Measurements from ENCODE around the gene PRKCA.

Gene PRKCA

DNA sequence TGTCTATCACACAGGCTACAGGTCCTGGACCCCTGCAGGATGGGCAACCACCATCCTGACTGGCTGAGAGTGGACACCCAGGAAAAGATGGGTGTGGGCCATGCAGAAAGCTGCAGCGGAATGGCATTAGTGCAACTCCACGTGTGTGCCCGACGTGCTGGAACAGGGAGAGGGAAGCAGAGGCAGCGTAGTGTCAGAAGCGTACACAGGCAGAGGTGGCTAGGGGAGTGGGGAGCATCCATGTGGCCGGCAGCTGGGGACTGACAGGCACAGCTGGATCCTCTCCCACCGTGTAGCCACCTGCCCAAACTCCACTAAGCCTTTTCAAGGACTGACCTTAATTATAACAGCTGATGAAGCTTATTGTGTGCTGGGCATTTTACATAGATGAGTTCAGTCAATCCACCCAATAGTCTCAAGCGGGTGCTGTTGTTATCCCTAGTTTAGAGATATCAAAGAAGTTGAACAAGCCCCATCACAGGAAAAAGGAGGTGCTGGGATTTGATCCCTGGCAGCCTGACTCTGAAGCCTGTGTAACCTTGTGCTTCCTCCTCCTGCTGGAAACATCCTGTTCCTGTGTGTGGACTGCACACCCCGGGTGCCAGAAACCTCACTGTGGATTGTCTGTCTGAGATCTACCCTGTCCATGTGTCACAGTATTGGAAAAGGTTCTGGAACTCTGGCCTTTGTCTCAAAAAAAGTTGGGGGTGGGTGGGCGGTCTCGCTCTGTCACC, 114.0 kb downstream of the PRKCA start:
- no peak for DNase-seq

DNA sequence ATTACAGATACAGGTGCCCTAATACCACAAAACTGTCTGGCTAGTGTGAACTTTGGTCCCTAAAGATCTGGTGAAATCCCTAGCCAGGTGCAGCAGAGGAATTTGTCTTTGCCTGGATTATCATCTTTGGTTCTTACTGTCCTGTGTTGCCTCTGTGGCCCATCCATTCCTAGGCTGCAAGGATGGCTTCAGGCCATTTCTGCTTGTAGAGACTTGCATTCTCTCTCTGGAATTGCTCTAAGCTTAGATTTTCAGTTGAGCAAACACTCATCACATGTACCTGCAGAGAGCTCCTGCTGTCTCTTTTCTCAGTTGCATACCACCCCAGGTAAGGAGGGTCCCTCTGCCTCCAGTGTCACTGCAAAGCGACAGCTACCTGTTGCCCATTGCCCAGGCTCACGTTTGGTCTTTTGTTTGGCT, 114.9 kb downstream of the PRKCA start:
- DNase-seq: no peak

DNA sequence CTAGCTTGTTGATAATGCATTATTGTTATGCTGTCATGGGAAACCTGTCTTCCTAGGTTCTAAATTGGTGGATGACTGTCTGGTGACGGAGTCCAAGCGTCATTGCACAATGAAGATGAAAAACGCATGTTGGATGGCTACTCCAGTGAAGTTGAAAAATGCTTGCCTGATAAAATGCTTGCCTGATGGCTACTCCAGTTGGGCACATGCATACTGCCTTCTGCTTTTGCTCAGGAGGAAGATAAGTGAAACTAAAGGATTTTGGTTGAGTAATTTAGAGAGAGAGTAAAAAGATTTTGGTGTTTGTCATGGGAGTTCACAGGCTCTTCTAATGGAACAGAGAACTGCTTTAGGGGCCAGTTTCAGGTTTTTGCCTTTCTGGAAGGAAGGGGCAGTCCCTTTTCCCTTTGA, 118.6 kb downstream of the PRKCA start:
- peak; percentile 60 to 78 for DNase-seq

DNA sequence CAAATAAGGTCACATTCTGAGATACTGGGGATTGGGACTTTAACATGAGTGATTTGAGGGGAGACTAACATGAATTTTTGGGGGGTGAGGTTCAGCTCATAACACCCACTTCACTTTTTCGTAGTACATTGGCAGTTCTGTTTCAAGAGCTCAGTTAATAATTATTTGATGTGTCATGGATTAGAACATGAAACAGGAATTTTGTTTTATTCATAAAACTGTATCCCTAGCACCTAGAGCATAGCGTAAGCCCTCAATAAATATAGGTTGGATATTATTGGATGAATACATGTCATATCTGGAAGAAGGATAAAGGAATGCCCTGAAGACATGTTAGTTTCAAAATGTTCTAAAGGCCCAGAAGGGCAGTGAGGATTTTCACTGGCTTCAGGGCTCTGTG, 119.8 kb downstream of the PRKCA start:
- DNase-seq: no peak

DNA sequence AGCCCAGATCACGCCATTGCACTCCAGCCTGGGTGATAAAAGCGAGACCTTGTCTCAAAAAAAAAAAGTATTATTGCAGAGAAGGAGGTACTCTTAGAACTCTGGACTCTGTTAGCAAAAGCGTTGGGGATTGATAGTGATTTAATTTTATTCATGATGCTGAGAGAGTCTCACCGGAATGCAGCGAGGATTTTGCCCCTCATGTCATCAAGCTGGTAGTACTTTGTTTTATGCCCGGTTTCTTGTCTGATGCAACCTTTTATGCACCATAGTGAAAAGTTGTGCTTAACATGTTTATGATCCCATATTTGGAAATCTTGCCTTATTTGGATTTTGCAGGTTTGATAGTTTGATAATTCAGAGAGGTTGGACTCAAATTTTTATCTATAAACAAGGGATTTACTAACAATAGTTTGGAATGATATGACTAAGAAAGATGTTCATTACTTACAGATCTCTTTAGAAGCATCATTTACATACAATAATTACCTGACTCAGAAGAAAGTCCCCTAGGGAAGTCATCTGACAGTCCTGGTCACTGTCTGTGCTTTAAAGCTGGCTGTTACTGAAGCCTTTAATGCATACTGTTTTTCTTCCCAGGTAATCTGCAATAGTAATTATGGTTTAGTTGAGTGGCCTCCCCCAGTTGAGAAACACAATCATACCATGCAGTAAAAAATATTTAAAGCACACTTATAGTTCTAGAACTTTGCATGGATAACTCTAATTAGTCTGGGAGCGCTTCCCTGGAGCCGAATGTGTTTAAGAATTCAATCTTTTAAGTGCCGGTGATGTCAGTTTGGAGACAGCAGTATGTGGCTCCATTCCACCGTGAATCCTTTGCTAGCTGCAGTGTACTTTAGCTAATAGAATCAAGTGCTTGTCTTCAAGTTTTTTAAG, 120.9 kb downstream of the PRKCA start:
- DNase-seq: no peak

DNA sequence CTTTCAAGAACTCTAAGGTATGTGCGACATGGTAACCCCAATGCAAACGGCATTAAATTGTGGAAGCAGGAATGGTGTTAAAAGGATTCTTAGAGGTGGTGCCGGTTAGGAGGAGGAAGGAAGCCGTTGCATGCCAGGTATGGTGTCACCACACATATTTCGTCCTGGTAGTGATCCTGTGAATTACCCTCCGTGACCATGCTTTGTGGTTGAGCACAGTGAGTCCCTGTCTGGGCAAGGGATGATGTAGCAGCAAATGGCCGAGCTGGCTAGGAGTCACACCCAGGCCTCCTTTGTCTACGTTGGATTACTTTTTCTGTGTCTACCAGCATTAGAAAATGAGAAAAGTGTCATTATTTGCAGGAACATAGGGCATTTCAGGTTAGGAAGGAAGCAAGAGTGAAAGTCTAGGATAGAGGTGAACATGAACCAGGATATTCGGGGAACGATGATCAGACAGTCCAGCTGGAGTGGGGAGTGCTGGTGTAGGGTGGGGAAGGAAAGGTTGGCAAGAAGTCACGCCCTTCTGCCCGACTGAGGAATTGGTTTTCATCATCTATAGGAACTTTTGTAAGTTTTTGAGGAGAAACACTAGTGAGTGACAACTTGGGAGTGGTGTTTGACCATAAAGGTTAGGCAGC, 123.5 kb downstream of the PRKCA start:
- no peak for DNase-seq

DNA sequence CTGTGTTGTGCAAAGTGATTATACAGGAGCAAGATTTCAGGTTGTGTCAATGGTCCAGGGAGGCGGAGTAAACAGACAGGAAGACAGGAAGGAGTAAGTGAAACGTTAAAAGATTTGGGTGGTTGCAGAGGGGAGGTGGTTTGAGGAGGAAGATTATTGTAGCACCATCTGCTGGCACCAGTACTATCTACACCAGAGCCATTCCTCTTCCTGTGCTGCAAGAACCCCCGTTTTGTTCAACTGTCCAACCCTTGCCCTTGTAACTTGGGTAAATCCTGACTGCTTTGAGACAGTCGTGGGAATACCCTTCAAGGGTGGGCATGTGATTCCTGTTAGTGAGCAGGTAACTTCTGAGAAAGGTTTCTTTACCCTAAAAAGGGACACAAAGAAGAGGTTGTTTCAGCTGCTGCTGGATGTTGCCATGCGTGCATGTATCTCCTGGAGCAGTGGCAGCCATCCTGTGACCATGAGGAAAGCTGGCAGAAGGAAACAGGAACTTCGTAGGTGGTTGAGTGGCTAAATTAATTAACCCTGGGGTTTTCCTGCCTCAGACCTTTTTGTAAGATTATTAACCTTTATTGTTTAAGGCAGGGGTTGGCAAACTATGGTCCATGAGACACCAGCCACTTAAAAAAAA, 124.1 kb downstream of the PRKCA start:
- no peak for DNase-seq

DNA sequence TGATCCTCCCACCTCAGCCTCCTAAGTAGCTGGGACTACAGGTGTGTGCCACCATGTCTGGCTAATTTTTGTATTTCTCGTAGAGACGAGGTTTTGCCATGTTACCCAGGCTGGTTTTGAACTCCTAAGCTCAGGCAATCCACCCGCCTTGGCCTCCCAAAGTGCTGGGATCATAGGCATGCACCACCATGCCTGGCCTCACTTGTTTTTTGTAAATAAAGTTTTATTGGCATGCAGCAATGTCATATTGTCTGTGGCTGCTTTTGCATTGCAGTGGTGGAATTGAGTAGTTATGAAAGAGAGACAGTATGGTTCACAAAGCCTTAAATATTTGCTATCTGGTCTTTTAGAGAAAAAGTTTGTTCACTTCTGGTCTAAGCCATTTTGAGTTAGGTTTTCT, 124.7 kb downstream of the PRKCA start:
- no peak for DNase-seq

DNA sequence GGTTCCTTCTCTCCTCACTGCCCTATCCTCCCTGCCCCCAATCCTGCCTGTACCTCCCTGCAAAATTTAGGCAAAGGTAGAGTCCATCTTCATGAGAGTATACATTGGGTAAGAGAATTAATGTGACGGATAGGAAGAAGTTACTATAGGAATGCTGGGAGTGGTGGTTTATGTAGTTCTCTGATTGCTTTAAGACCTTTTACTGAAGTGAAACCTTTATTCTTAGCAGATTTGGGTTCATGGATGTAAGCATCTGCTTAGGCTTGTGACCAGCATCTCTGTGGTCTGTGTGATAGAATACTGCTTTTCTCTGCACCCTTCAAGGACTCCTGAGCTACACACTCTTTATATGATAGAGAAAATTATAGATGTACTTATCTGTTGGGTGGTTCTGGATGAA, 127.3 kb downstream of the PRKCA start:
- DNase-seq: peak in 1 of 2 donors; percentile 49

DNA sequence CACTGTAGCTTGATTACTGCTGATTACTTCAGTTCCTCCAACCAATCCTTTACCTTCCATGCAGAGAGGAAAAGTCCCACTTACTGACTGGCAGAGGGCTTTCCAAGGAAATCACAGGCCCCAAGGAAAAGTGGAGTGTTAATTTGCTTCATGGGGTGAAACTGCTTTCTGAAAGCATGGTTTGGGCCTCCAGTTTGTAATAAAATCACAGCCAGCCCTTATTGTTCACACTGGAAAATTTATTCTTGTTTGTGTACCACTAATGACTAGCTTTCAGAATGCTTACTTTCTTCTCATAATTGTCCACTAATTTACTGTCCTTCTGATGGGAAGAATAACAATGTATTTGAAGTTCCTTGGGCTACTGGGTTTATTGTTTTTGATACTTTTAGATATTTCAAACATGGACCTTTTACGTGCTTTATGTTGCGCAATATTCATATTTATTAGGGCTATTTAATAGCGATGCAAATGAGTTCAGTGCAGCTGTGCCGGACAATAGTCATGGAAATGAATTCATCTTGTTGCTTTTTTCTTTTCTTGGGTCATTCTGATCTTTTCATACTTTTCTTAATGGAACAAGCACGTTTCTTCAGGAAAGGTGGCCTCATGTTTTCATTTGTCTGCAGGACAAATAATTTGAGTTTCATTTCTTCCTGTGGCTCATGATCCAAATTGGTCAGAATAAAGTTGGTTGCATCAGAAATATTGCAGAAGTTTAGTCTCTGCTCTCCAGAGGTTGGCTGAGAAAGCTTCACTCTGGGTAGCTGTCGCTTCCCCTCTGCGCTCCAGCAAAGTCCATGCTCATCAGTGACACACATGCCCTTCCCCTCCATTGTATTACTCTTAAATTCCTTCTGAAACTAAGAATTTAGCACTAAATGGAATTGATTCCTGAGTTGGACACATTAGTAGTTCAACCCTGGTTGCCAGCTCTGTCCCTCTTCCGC, 128.7 kb downstream of the PRKCA start:
- DNase-seq: peak; percentile 86 to 92

DNA sequence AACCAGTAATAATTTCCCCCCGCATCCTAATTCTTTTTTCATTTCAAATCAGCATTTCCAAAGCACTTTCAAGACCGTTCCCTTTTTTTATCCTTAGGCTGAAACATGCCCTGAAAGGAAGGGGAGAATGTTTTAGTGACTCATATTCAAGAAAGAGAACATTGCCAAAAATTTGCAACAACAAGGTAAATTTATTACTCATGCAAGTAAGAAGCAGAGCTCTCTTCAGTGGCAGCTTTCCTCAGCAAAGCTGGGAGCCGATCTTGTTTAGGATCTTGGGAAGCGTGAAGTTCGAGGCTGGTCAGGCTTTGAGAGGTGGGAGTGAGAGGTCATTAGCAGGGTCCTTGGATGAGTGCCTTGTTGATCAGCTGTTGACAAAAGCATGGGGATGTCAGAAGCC, 129.5 kb downstream of the PRKCA start:
- DNase-seq: peak in 1 of 2 donors; percentile 47

DNA sequence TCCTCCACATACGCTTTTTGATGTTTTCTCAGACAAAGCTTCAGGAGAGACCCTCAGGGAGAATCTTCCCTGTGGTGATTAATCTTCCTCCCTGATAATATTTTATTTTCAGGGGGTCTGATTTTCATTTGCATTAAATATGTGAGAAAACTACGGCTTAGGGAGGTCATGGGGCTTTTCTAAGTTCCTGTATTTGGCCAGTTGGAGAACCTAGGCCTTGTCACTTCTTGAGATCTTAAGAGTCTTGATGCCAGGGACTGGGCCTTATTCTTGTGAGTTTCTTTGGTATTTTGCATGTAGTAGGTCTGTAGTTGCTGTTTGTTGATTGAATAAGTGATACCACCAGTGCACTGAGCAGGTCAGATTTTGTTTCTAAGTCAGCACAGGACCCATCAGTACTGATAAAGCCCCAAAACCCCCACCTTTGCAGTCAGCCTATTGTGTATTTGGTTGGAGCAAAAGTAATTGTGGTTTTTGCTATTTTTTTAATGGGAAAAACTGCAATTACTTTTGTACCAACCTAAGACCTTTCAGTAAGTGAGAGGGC, 130.1 kb downstream of the PRKCA start:
- peak; percentile 33 to 34 for DNase-seq

DNA sequence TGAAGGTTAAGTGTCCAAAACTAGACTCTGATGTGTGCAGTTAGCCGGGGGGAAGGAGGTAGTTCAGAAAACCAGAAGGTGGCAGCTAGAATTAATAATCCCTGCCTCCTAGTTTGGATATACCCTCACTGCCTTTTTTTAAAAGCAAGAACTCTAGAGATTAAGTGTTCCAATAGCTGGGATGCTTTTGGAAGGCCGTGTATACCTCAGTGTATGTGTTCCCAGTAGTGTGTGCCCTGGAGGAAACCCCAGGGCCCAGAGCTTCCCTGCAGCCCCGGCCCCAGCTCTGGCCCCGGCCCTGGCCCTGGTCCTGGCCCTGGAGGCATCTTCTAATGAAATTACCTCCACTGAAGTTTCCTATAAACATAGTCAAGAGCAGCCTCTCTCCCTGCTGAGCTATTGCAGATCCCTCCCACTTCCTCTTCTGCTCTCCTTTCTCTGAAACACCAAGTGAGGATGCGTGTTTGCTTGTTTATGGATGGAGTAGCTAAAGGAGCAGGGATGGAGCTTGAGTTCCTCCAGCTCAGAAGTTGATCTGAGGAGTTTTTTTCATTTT, 130.7 kb downstream of the PRKCA start:
- peak; percentile 38 to 49 for DNase-seq

DNA sequence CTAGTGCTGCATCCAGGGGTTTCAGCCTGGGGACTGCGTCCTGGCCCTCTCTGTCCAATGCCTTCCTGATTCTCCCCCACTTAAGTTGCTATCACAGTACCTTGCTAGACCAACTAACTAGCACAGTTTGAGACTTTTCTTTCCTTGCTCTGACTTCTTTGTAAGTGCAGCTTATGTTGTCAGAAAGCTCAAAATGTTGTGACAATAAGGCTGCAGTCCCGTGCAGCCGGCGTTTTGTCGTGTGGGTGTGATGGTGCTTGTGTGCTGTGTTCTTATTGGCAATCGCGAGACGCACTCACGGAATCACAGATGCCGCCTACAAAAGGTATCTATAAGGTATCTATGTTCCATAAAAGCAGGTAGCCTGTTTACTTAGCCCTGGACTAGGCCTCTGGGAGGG, 132.8 kb downstream of the PRKCA start:
- DNase-seq: no peak

DNA sequence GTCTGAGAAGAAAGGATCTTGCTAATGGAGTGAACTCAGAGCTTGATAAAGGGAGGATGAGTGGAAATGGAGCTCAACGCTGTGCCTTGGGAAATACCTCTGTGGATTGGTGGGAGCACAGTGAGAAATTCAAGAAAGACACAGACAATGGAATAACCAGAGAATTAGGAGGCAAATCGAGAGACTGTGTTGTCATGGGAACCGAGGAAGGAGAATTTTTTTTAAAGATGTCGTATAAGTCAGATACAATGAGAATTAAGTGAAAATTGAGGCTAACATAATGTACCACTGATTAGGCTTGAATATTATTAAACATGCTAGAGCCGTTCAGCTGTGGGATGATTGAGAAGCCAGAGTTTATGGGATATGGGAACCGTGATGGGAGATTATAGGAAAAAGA, 134.2 kb downstream of the PRKCA start:
- DNase-seq: no peak

DNA sequence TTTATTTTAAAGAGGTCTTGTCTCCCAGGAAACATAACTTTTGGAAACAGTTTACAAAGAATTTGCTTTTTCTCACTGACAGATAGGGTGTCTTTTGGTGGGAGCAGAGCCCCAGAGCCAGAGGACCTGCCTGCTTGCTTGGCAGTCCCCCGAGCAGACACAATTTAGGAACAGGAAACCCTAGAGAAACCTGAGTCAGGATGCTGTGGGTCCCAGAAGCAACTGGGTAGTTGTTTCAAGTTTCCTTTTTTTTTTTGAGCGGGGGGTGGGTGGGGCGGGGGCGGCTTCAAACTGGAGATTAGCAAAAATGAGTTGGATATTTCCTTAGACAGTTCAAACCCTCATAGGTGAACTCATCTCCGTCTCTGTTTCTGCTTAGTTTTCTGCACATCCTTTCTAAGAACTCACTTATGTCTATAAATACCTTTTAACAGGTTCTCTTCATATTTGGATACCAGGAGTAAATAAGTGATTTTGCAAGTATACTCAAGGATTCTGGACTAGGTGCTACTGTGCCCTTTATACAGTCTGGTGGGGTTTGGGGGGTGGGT, 135.1 kb downstream of the PRKCA start:
- peak in 1 of 2 donors; percentile 61 for DNase-seq

DNA sequence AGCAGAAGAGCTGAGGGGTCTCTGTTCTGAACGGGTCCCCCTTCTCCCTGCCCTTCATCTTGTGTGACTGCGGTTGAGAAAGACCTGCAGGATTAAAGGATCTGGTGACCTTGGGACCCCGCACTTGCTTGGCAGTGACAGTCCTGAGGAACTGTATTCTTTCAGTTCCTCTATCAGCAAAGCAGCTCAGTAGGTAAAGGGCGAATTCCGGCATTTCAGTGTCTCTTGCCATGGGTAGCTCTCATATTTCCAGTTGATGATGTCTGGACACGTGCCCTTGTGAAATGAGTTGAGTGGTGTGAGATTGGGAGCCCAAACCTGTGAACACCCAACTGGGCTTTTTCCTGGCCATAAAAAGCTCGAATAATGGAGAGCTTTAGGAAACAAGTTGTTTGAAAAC, 135.7 kb downstream of the PRKCA start:
- peak; percentile 76 to 83 for DNase-seq

DNA sequence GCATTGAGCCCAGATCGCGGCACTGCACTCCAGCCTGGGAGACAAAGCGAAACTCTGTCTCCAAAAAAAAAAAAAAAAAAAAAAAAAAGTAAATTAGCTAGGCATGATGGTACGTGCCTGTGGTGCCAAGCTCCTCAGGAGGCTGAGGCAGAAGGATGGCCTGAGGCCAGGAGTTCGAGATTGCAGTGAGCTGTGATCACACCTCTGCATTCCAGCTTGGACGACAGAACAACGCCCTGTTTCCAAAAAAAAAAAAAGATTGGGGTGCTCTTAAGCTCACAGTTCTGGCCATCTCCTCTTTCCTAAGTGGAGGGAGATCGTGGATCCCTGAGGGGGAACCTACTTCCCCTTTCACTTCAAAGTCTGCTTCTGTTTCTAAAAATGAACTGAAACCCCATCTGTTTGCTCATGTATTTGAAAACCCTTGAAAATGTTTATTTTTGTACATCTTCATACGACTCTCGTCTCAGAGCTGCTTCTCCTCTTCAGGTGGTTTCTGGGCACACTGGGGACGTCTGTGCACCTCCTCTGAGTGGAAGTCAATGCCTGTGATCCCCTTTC, 138.8 kb downstream of the PRKCA start:
- peak; percentile 52 to 63 for DNase-seq

DNA sequence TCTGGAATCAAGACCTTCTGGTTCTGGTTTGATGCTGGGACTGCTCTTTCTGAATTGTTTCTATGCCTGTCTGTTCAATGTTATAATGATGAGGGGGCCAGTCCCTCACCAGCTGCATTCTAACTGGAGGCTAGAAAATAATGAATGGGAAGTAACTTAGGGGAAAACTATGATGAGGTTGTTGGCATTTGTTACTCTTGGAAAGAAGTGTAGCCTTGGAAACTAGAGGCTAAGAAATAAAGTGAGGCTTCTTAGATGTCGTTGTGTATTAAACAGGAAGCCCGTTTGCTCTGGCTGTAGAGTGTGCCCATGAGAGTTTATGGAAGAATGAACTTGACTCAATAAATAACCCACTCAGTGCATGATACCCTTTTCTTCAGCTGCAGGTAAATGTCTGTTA, 140.8 kb downstream of the PRKCA start:
- DNase-seq: no peak

DNA sequence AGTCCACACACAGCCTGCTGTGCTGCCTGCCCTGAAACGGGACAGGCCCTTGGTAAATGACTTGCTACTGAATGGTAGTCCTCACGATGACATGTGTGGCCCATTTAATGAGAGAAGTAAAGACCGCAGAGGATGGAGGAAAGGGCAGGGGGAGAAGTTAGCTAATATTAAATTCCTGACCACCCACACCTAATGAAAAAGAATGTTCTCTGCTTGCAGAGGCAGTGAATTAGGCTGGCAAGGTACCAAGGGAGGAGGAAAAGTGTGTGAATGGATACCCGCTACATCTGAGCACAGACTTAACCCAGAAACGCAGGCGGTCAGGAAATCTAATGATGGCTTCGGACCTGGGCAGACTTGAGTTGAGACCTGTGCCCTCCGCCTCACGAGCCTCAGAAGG, 141.2 kb downstream of the PRKCA start:
- no peak for DNase-seq

All from inflammatory macrophage (primary cell).